H9 (cell line): ENCODE results near the gene DHRS13. TPM values are rescaled to one million over a fixed set of nuclear protein-coding genes. Genes with fewer than 3 reads are reported as not detected.

Experiments used
- DNase-seq: peaks from one replicate; pipeline ENCODE4 v3.0.0-alpha.2; 2017
- H2AFZ ChIP-seq: one replicate; pipeline ENCODE4 v1.6.1; 2013; ENCODE audit warnings: mild to moderate bottlenecking, low read length, control low read depth, moderate library complexity
- H2AK5ac ChIP-seq: 2 replicates; pipeline ENCODE4 v1.6.1; 2013; ENCODE audit warnings: low read length, control low read depth, mixed read lengths; ENCODE audit not compliant: insufficient read length
- H2BK120ac ChIP-seq: one replicate; pipeline ENCODE4 v1.6.1; 2013; ENCODE audit warnings: low read depth, mild to moderate bottlenecking, low read length, control low read depth, inconsistent platforms; ENCODE audit not compliant: poor library complexity, severe bottlenecking
- H2BK12ac ChIP-seq: 2 replicates; pipeline ENCODE4 v1.6.1; 2013; ENCODE audit warnings: low read length, control low read depth, mixed read lengths, low read depth; ENCODE audit not compliant: insufficient read length
- H2BK15ac ChIP-seq: 2 replicates; pipeline ENCODE4 v1.6.1; 2013; ENCODE audit warnings: low read depth, low read length, control low read depth
- H2BK20ac ChIP-seq: one replicate; pipeline ENCODE4 v1.6.1; 2013; ENCODE audit warnings: low read depth, mild to moderate bottlenecking, low read length, control low read depth, inconsistent platforms; ENCODE audit not compliant: poor library complexity, severe bottlenecking
- H2BK5ac ChIP-seq: 2 replicates; pipeline ENCODE4 v1.6.1; 2013; ENCODE audit warnings: low read length, control low read depth, mixed read lengths; ENCODE audit not compliant: insufficient read length
- H3K14ac ChIP-seq: 2 replicates; pipeline ENCODE4 v1.6.1; 2013; ENCODE audit warnings: low read length, control low read depth; ENCODE audit not compliant: insufficient read depth
- H3K18ac ChIP-seq: 2 replicates; pipeline ENCODE4 v1.6.1; 2013; ENCODE audit warnings: low read depth, mild to moderate bottlenecking, mixed read lengths, low read length, control low read depth; ENCODE audit not compliant: insufficient read length
- H3K23ac ChIP-seq: 2 replicates; pipeline ENCODE4 v1.6.1; 2013; ENCODE audit warnings: low read length, control low read depth, mixed read lengths, low read depth; ENCODE audit not compliant: insufficient read length
- H3K23me2 ChIP-seq: 2 replicates; pipeline ENCODE4 v1.6.1; 2013; ENCODE audit warnings: low read depth, mild to moderate bottlenecking, mixed read lengths, low read length, control low read depth; ENCODE audit not compliant: insufficient read length, poor library complexity, severe bottlenecking
- H3K27ac ChIP-seq: 2 replicates; pipeline ENCODE4 v1.5.1; 2013; ENCODE audit warnings: low read length, control low read depth, mixed read lengths, low read depth; ENCODE audit not compliant: insufficient read length
- H3K27me3 ChIP-seq: 2 replicates; pipeline ENCODE4 v1.6.1; 2013; ENCODE audit warnings: low read length, control low read depth, inconsistent platforms; ENCODE audit not compliant: insufficient read depth
- H3K4ac ChIP-seq: 2 replicates; pipeline ENCODE4 v1.6.1; 2013; ENCODE audit warnings: low read depth, mild to moderate bottlenecking, control low read depth, inconsistent platforms, low read length, moderate library complexity
- H3K4me1 ChIP-seq: 2 replicates; pipeline ENCODE4 v1.6.1; 2013; ENCODE audit warnings: low read length, control low read depth, inconsistent platforms; ENCODE audit not compliant: insufficient read depth
- H3K4me2 ChIP-seq: 2 replicates; pipeline ENCODE4 v1.6.1; 2013; ENCODE audit warnings: low read length, control low read depth, mixed read lengths; ENCODE audit not compliant: insufficient read length, insufficient read depth
- H3K56ac ChIP-seq: 2 replicates; pipeline ENCODE4 v1.6.1; 2013; ENCODE audit warnings: low read depth, mild to moderate bottlenecking, mixed read lengths, low read length, control low read depth; ENCODE audit not compliant: insufficient read length
- H3K79me1 ChIP-seq: 2 replicates; pipeline ENCODE4 v1.6.1; 2013; ENCODE audit warnings: low read depth, mild to moderate bottlenecking, moderate library complexity, low read length, control low read depth, inconsistent platforms; ENCODE audit not compliant: insufficient read depth, poor library complexity, severe bottlenecking
- H3K79me2 ChIP-seq: 2 replicates; pipeline ENCODE4 v1.6.1; 2013; ENCODE audit warnings: low read length, control low read depth, inconsistent platforms; ENCODE audit not compliant: insufficient read depth
- H3K9ac ChIP-seq: 2 replicates; pipeline ENCODE4 v1.6.1; 2013; ENCODE audit warnings: low read length, control low read depth, mixed read lengths; ENCODE audit not compliant: insufficient read length; ENCODE audit errors: extremely low read depth
- H3K9me3 ChIP-seq: one replicate; pipeline ENCODE4 v1.6.1; 2013; ENCODE audit warnings: low read depth, low read length, inconsistent platforms; ENCODE audit not compliant: control insufficient read depth
- H3T11ph ChIP-seq: one replicate; pipeline ENCODE4 v1.6.1; 2013; ENCODE audit warnings: mild to moderate bottlenecking, low read length, control low read depth, inconsistent platforms
- H4K20me1 ChIP-seq: one replicate; pipeline ENCODE4 v1.6.1; 2013; ENCODE audit not compliant: control insufficient read depth, insufficient read length, insufficient read depth
- H4K5ac ChIP-seq: 2 replicates; pipeline ENCODE4 v1.6.1; 2013; ENCODE audit warnings: low read depth, mild to moderate bottlenecking, mixed read lengths, low read length, control low read depth; ENCODE audit not compliant: insufficient read length
- H4K8ac ChIP-seq: replicated peaks from 2 replicates; pipeline ENCODE4 v1.6.1; 2013; ENCODE audit warnings: low read length, control low read depth, mixed read lengths, low read depth; ENCODE audit not compliant: insufficient read length
- H4K91ac ChIP-seq: 2 replicates; pipeline ENCODE4 v1.6.1; 2013; ENCODE audit warnings: low read depth, mild to moderate bottlenecking, moderate library complexity, mixed read lengths, low read length, control low read depth; ENCODE audit not compliant: insufficient read length
- H3K27ac Mint-ChIP-seq, 3 experiments: 2 replicates in 2 of 3; 3 replicates in 1 of 3; pipeline ENCODE4 v1.8.0; 2020 to 2021; ENCODE audit warnings: mixed read lengths in 3 of 3, mild to moderate bottlenecking in 1 of 3, moderate library complexity in 1 of 3
- H3K27me3 Mint-ChIP-seq: 2 replicates; pipeline ENCODE4 v1.8.0; 2021; ENCODE audit warnings: low read depth, mild to moderate bottlenecking, moderate library complexity, mixed read lengths
- H3K36me3 Mint-ChIP-seq, 3 experiments: 2 replicates in 2 of 3; 3 replicates in 1 of 3; pipeline ENCODE4 v1.8.0; 2020 to 2021; ENCODE audit warnings: low read depth in 3 of 3, mixed read lengths in 3 of 3; ENCODE audit not compliant: insufficient read depth in 1 of 3
- H3K4me1 Mint-ChIP-seq, 2 experiments: 2 replicates each; pipeline ENCODE4 v1.8.0; 2020; ENCODE audit warnings: mixed read lengths in 2 of 2
- H3K4me3 Mint-ChIP-seq, 2 experiments: 2 replicates in 1 of 2; 3 replicates in 1 of 2; pipeline ENCODE4 v1.8.0; 2020 to 2021; ENCODE audit warnings: mild to moderate bottlenecking in 2 of 2, mixed read lengths in 2 of 2, moderate library complexity in 1 of 2
- H3K9me3 Mint-ChIP-seq, 2 experiments: 2 replicates in 1 of 2; 3 replicates in 1 of 2; pipeline ENCODE4 v1.8.0; 2020; ENCODE audit warnings: mild to moderate bottlenecking in 2 of 2, mixed read lengths in 2 of 2, moderate library complexity in 1 of 2
- CTCF ChIP-seq: fragments of 200-600 bp; sonication (generic); conservative IDR thresholded peaks from 3 replicates; pipeline ENCODE4 v1.8.0; 2021; ENCODE audit warnings: antibody characterized with exemption, mild to moderate bottlenecking
- WGBS: extraction: QIAGEN DNeasy Blood & Tissue Kit; methylation state at CpG from one replicate; pipeline ENCODE4 v1.1.7; 2013; ENCODE audit warnings: missing lambda C conversion rate, low lambda C conversion rate, mixed read lengths; ENCODE audit not compliant: insufficient read length; ENCODE audit errors: extremely low coverage; 5-methylcytosine and 5-hydroxymethylcytosine counted together
- total RNA-seq: library from RNA; stranded (reverse); gene quantifications from 2 replicates; pipeline ENCODE4 v1.2.1, GENCODE V29; 2021

Gene DHRS13
- total RNA-seq, 1 experiment from 2014 or later, result 29.6 TPM

DNA sequence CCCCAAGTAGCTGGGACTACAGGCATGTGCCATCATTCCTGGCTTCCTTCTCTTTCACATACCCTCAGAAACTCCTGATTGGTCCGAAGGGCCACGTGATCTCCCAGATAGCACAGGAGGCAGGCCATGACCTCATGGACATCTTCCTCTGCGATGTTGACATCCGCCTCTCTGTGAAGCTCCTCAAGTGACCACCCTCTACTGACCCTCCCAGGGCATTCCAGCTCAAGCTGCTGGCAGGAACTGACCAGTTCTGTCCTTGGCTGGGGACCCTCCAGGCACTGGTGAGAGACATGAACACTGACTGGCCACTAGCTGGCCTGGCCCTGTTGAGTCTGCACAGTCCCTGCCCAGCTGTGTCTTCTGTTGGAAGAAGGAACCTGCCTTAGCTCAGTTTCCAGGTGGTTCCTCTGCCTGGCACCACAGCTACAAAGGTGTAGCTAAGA, 42.5 kb downstream of the DHRS13 start:
- Histone ChIP-seq H4K20me1 (no peaks in the 10 kb centered on the region), H2AK5ac (no peak overlapping the region)
- peaks cover 9 to 18% of the 10 kb centered on the region in 2 experiments for H3K4me1 Mint-ChIP-seq

More for the DNA sequence above, 42.5 kb downstream of the DHRS13 start:
- H4K91ac ChIP-seq, result no peak overlapping the region
- H3K4me2 ChIP-seq, result no peak overlapping the region
- no peak overlapping the region for H3K56ac ChIP-seq
- no peak overlapping the region for H3K23ac ChIP-seq
- H3T11ph ChIP-seq, result no peak overlapping the region
- H3K4ac ChIP-seq, result no peak overlapping the region
- H4K5ac ChIP-seq, result no peak overlapping the region
- H3K23me2 ChIP-seq, result peaks cover 3% of the 10 kb centered on the region
- H2AFZ ChIP-seq, result no peak overlapping the region
- H3K27me3 ChIP-seq, result no peaks in the 10 kb centered on the region
- H4K8ac ChIP-seq, result no peak overlapping the region
- H3K9me3 ChIP-seq, result no peaks in the 10 kb centered on the region
- H3K9me3 Mint-ChIP-seq, result no peaks in the 10 kb centered on the region
- no peak overlapping the region for H2BK120ac ChIP-seq
- no peaks in the 10 kb centered on the region for H3K79me2 ChIP-seq
- no peak for DNase-seq
- H2BK15ac ChIP-seq, result no peak overlapping the region
- no CpG with 5 or more reads among the region's 4 CpGs for WGBS
- H3K18ac ChIP-seq, result no peak overlapping the region
- H3K4me3 Mint-ChIP-seq, result no peak overlapping the region
- no peak overlapping the region for H3K14ac ChIP-seq
- H3K4me1 ChIP-seq, result no peaks in the 10 kb centered on the region
- peaks cover 28 to 43% (median 42%) of the 10 kb centered on the region in 3 experiments for H3K36me3 Mint-ChIP-seq
- no peak overlapping the region for H2BK12ac ChIP-seq
- no peak for TF ChIP-seq CTCF
- no peak overlapping the region for H3K27ac ChIP-seq
- no peak overlapping the region for H2BK5ac ChIP-seq
- no peaks in the 10 kb centered on the region; the same call in 1 of the 2 replicates for H3K27me3 Mint-ChIP-seq
- no peaks in the 10 kb centered on the region for H3K79me1 ChIP-seq
- no peak overlapping the region for H2BK20ac ChIP-seq
- H3K27ac Mint-ChIP-seq, result no peak overlapping the region
- H3K9ac ChIP-seq, result no peak overlapping the region
